Measurements from ENCODE around the gene CALY.

GRCh38 chr10:133351408-133352318 lies 15.0 kb upstream of the CALY start:
- TF ChIP-seq, protein P1, sequence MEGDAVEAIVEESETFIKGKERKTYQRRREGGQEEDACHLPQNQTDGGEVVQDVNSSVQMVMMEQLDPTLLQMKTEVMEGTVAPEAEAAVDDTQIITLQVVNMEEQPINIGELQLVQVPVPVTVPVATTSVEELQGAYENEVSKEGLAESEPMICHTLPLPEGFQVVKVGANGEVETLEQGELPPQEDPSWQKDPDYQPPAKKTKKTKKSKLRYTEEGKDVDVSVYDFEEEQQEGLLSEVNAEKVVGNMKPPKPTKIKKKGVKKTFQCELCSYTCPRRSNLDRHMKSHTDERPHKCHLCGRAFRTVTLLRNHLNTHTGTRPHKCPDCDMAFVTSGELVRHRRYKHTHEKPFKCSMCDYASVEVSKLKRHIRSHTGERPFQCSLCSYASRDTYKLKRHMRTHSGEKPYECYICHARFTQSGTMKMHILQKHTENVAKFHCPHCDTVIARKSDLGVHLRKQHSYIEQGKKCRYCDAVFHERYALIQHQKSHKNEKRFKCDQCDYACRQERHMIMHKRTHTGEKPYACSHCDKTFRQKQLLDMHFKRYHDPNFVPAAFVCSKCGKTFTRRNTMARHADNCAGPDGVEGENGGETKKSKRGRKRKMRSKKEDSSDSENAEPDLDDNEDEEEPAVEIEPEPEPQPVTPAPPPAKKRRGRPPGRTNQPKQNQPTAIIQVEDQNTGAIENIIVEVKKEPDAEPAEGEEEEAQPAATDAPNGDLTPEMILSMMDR (conservative IDR thresholded peaks at IDR 0.05; ENCODE audit: low read length) = no peak
- no peak for TF ChIP-seq EZH2phosphoT487 (IDR thresholded peaks at IDR 0.05; ENCODE audit: borderline replicate concordance)

All from Loucy (cell line).